K562 (cell line): ENCODE measurements around the gene OR13A1. TPM values are rescaled to one million over a fixed set of nuclear protein-coding genes. Genes with fewer than 3 reads are reported as not detected.
"Not testable (repeated sequence)": the region's sequence is repeated elsewhere in the genome, so short reads cannot be mapped to it uniquely, and the experiment has no call there.

Experiments used
- ATAC-seq: fragments of 200-7000 bp; cut with Tn5 transposase; 3 replicates; pipeline ENCODE4 v1.9.1; 2020; ENCODE audit warnings: moderate library complexity
- BruUV-seq: library from RNA; stranded (reverse); fragments of 400-500 nt; replicated peaks from 2 replicates; lab custom pipeline; 2021; lab: Mats Ljungman, UMichigan
- CTCF ChIA-PET: fragments of 300-600 bp; formaldehyde crosslinking; extraction: SDS; loops from one replicate; lab custom pipeline; 2021; ENCODE audit warnings: low intra/inter-chr PET ratio; lab: Yijun Ruan, JAX
- POLR2A ChIA-PET: fragments of 300-600, 350-650 bp; sonication (Branson Sonifier 250); formaldehyde crosslinking; extraction: SDS; loops from one replicate; lab custom pipeline; 2021; ENCODE audit warnings: antibody characterized with exemption, inconsistent platforms; lab: Yijun Ruan, JAX
- DNase-seq, 4 experiments: peaks; one replicate each; pipeline versions ENCODE4 v3.0.0 to v3.0.0-alpha.2; 2011 to 2018; ENCODE audit warnings: low spot score in 3 of 4, mixed read lengths in 3 of 4; ENCODE audit errors: extremely low read depth in 1 of 4
- FAIRE-seq: peaks from 2 replicates; lab custom pipeline; 2011; peaks lifted over from hg19 to GRCh38; lab: Jason Lieb, UNC
- H2AFZ ChIP-seq: 2 replicates; pipeline ENCODE4 v1.6.0; 2011; ENCODE audit warnings: low read depth, low read length, control low read depth, inconsistent platforms
- H3K27ac ChIP-seq: fragments of 200-600 bp; 3 replicates; pipeline ENCODE4 v1.8.0; 2011; ENCODE audit warnings: low read depth, mild to moderate bottlenecking, control low read depth, inconsistent platforms, low read length, moderate library complexity, mixed read lengths; ENCODE audit errors: extremely low read depth
- H3K27me3 ChIP-seq, 2 experiments: fragments of 300-600 bp in 1 of 2; 2 replicates in 1 of 2; 3 replicates in 1 of 2; pipeline versions ENCODE4 v1.6.0 to v1.8.0; 2011; ENCODE audit warnings: inconsistent platforms in 2 of 2, low read length in 2 of 2, mild to moderate bottlenecking in 1 of 2, mixed read lengths in 1 of 2, moderate library complexity in 1 of 2; ENCODE audit not compliant: control insufficient read depth in 2 of 2, insufficient read depth in 2 of 2
- H3K36me3 ChIP-seq: fragments of 300-600 bp; 3 replicates; pipeline ENCODE4 v1.8.0; 2011; ENCODE audit warnings: mild to moderate bottlenecking, low read length, inconsistent platforms; ENCODE audit not compliant: control insufficient read depth, insufficient read depth
- H3K4me1 ChIP-seq, 2 experiments: fragments of 200-600 bp in 1 of 2; replicated peaks in 1 of 2; 2 replicates in 1 of 2; 3 replicates in 1 of 2; pipeline versions ENCODE4 v1.5.1 to v1.8.0; 2011; ENCODE audit warnings: inconsistent platforms in 2 of 2, low read length in 2 of 2, mild to moderate bottlenecking in 1 of 2, mixed read lengths in 1 of 2, moderate library complexity in 1 of 2; ENCODE audit not compliant: control insufficient read depth in 2 of 2, insufficient read depth in 2 of 2
- H3K4me2 ChIP-seq: 2 replicates; pipeline ENCODE4 v1.6.1; 2011; ENCODE audit warnings: low read length, control low read depth, inconsistent platforms, mixed read lengths; ENCODE audit not compliant: insufficient read depth
- H3K4me3 ChIP-seq: fragments of 200-600 bp; sonication (generic), shearing (Covaris generic); 2 replicates; pipeline ENCODE4 v1.5.1; 2016; ENCODE audit warnings: control low read depth, inconsistent platforms
- H3K79me2 ChIP-seq: fragments of 200-600 bp; 3 replicates; pipeline ENCODE4 v1.8.0; 2011; ENCODE audit warnings: low read length, inconsistent platforms; ENCODE audit not compliant: control insufficient read depth, insufficient read depth
- H3K9ac ChIP-seq, 2 experiments: 2 replicates each; pipeline versions ENCODE4 v1.6.0 to v1.6.1; 2011; ENCODE audit warnings: low read depth in 2 of 2, low read length in 2 of 2, control low read depth in 1 of 2, inconsistent platforms in 1 of 2, mild to moderate bottlenecking in 1 of 2, mixed read lengths in 1 of 2; ENCODE audit not compliant: insufficient read depth in 1 of 2
- H3K9me1 ChIP-seq: one replicate; pipeline ENCODE4 v1.6.0; 2011; ENCODE audit warnings: inconsistent platforms, mild to moderate bottlenecking, low read length, moderate library complexity; ENCODE audit not compliant: control insufficient read depth, insufficient read depth
- H3K9me3 ChIP-seq: replicated peaks from 2 replicates; pipeline ENCODE4 v1.5.1; 2011; ENCODE audit warnings: low read depth, low read length, inconsistent platforms; ENCODE audit not compliant: control insufficient read depth, insufficient read depth
- H4K20me1 ChIP-seq: replicated peaks from 2 replicates; pipeline ENCODE4 v1.6.1; 2011; ENCODE audit warnings: low read length, inconsistent platforms, mixed read lengths; ENCODE audit not compliant: control insufficient read depth, insufficient read depth
- BACH1 ChIP-seq: fragments of 200-800 bp; sonication (Bioruptor generic); IDR thresholded peaks from 2 replicates; pipeline ENCODE4 v1.6.1; 2016; ENCODE audit warnings: missing genetic modification characterization, missing compliant biosample characterization
- C11orf30 ChIP-seq: fragments of 450-650 bp; IDR thresholded peaks from 2 replicates; pipeline ENCODE4 v1.6.1; 2016; ENCODE audit warnings: low read depth, mild to moderate bottlenecking
- DACH1 ChIP-seq: fragments of 450-650 bp; IDR thresholded peaks from 2 replicates; pipeline ENCODE4 v1.6.1; 2018; ENCODE audit not compliant: partially characterized antibody
- DPF2 ChIP-seq: fragments of 450-650 bp; IDR thresholded peaks from 2 replicates; pipeline ENCODE4 v1.6.1; 2016
- EWSR1 ChIP-seq: fragments of 450-650 bp; IDR thresholded peaks from 2 replicates; pipeline ENCODE4 v1.6.1; 2018; ENCODE audit warnings: borderline replicate concordance, mild to moderate bottlenecking, low read depth, moderate library complexity; ENCODE audit not compliant: partially characterized antibody
- KAT7 ChIP-seq: sonication (generic); formaldehyde crosslinking; IDR thresholded peaks from 2 replicates; pipeline ENCODE4 v1.8.0; 2022; ENCODE audit warnings: missing genetic modification reagents, mild to moderate bottlenecking, borderline replicate concordance
- KDM1A ChIP-seq, 2 experiments: fragments of 450-650 bp; IDR thresholded peaks; 2 replicates each; pipeline ENCODE4 v1.6.1; 2016; ENCODE audit warnings: mild to moderate bottlenecking in 2 of 2
- NFE2 ChIP-seq: IDR thresholded peaks from 2 replicates; pipeline ENCODE4 v1.6.1; 2014; ENCODE audit warnings: antibody characterized with exemption, low read depth
- WGBS: fragments of 100-300 bp; shearing (Covaris generic); methylation state at CpG from one replicate; pipeline ENCODE4 v1.1.6; 2016; ENCODE audit warnings: low coverage, mixed read lengths; ENCODE audit not compliant: insufficient coverage; ENCODE audit errors: missing lambda C conversion rate; 5-methylcytosine and 5-hydroxymethylcytosine counted together
- in situ Hi-C: fragments of 300-500 bp; cut with MboI; formaldehyde crosslinking; loops from 4 replicates; pipeline ENCODE4 v1.15.0; 2018; ENCODE audit warnings: inconsistent platforms, mixed read lengths
- intact Hi-C: fragments of 100-400 bp; cut with micrococcal nuclease; formaldehyde crosslinking; loops from 2 replicates; pipeline ENCODE4 v1.14.2; 2022
- polyA plus RNA-seq, 8 experiments: library from polyadenylated mRNA; depleted of rRNA in 4 of 8; stranded (reverse) in 5 of 8; unstranded in 3 of 8; fragments of >200 nt; fragmentation: Nextera tagmentation in 2 of 8; fragmentation: Illumina TruSeq in 1 of 8; extraction: Ambion mirVana in 2 of 8; extraction: Trizol in 1 of 8; gene quantifications; 2 replicates each; pipeline versions ENCODE4 v1.2.1 to v1.2.3, GENCODE V29; 2011 to 2014; ENCODE audit warnings: inconsistent platforms in 1 of 8, missing spikeins in 1 of 8
- total RNA-seq, 7 experiments: library from RNA; depleted of rRNA in 6 of 7; stranded (reverse); fragments of >200 nt in 6 of 7; fragmentation: Illumina TruSeq in 2 of 7; extraction: Trizol in 2 of 7; gene quantifications; 2 replicates each; pipeline versions ENCODE4 v1.2.1 to v1.2.3, GENCODE V29; 2011 to 2021; ENCODE audit warnings: low replicate concordance in 1 of 7
- TF ChIP-seq, protein P1 (sequence below): fragments of 450-650 bp; IDR thresholded peaks from 2 replicates; pipeline ENCODE4 v1.6.1; 2017; ENCODE audit warnings: antibody characterized with exemption, mild to moderate bottlenecking

OR13A1 gene
- total and polyA plus RNA-seq, 9 of the 15 experiments (the other 6 are each of a cell fraction or from before 2014, with no cell fraction given): 0.03 to 0.11 (median 0.06) TPM; not detected in 3

DNA sequence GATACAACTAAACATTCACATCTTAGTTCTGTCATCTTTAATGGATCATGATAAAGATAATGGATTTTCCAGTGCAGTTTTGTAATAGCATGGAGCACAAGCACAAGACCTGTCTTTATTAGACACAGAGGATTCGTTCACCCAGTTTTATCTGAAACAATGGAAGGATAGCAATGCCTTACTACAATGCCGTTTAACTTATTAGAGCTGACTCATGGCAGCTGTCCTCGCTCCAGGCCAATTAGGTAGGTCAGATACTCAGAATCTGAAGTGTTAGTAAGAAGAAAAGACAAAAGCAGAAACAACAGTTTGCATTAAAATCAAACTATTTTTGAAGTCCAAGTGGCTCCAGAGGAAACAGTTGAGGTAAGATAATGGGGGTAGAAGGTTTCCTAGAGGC is 12.8 kb downstream of the OR13A1 start (continued):
- TF ChIP-seq BACH1: 0 out of 2 replicates have a peak, but pooled peaks have one; percentile 29
- TF ChIP-seq DACH1: peak; percentile 18
- TF ChIP-seq KAT7 (CRISPR knock-in tag): no peak
- peak; percentile 90 for TF ChIP-seq NFE2
- TF ChIP-seq C11orf30: peak; percentile 85
- TF ChIP-seq, protein P1, sequence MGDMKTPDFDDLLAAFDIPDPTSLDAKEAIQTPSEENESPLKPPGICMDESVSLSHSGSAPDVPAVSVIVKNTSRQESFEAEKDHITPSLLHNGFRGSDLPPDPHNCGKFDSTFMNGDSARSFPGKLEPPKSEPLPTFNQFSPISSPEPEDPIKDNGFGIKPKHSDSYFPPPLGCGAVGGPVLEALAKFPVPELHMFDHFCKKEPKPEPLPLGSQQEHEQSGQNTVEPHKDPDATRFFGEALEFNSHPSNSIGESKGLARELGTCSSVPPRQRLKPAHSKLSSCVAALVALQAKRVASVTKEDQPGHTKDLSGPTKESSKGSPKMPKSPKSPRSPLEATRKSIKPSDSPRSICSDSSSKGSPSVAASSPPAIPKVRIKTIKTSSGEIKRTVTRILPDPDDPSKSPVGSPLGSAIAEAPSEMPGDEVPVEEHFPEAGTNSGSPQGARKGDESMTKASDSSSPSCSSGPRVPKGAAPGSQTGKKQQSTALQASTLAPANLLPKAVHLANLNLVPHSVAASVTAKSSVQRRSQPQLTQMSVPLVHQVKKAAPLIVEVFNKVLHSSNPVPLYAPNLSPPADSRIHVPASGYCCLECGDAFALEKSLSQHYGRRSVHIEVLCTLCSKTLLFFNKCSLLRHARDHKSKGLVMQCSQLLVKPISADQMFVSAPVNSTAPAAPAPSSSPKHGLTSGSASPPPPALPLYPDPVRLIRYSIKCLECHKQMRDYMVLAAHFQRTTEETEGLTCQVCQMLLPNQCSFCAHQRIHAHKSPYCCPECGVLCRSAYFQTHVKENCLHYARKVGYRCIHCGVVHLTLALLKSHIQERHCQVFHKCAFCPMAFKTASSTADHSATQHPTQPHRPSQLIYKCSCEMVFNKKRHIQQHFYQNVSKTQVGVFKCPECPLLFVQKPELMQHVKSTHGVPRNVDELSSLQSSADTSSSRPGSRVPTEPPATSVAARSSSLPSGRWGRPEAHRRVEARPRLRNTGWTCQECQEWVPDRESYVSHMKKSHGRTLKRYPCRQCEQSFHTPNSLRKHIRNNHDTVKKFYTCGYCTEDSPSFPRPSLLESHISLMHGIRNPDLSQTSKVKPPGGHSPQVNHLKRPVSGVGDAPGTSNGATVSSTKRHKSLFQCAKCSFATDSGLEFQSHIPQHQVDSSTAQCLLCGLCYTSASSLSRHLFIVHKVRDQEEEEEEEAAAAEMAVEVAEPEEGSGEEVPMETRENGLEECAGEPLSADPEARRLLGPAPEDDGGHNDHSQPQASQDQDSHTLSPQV: 0 out of 2 replicates have a peak, but pooled peaks have one; percentile 35
- peak; percentile 46; the same call in 1 of the 2 replicates for TF ChIP-seq DPF2
- TF ChIP-seq EWSR1: no peak
- TF ChIP-seq KDM1A (IDR thresholded peaks at IDR 0.05): no peak

DNA sequence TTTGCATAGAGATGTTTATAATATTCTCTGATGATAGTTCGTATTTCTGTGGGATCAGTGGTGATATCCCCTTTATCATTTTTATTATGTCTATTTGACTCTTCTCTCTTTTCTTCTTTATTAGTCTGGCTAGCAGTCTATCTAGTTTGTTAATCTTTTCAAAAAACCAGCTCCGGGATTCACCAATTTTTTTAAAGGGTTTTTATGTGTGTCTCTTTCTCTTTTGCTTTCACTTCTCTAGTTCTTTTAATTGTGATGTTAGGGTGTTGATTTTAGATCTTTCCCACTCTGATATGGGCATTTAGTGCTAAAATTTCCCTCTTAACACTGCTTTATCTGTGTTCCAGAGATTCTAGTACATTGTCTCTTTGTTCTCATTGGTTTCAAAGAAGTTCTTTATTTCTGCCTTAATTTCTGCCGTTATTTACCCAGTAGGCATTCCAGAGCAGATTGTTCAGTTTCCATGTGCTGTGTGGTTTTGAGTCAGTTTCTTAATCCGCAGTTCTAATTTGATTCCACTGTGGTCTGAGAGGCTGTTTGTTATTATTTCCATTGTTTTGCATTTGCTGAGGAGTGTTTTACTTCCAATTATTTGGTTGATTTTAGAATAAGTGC is 17.0 kb downstream of the OR13A1 start:
- BruUV-seq, ATAC-seq, FAIRE-seq, H3K9me1 ChIP-seq, DNase-seq, H3K4me2 ChIP-seq, H3K36me3 ChIP-seq, H3K27me3 ChIP-seq, in situ Hi-C loops, H3K79me2 ChIP-seq, H4K20me1 ChIP-seq, CTCF ChIA-PET, H3K9me3 ChIP-seq, POLR2A ChIA-PET, H3K9ac ChIP-seq, intact Hi-C loops, H3K4me3 ChIP-seq, H3K27ac ChIP-seq: not testable (repeated sequence)
- H3K4me1 ChIP-seq: peaks cover 6 to 12% of the 10 kb centered on the region in 2 experiments; a peak in 3 of 5 replicates
- WGBS: 10% methylated on average over 4 of the region's 4 CpGs
- H2AFZ ChIP-seq: peak overlapping the region; percentile 60; the same call in 1 of the 2 replicates
